GM12872 (cell line): ENCODE measurements around the gene RNF135.

Source experiments
- TF ChIP-seq, protein P1 (sequence below): IDR thresholded peaks from 3 replicates; pipeline ENCODE4 v1.5.1; 2011; ENCODE audit warnings: low read depth, mild to moderate bottlenecking, low read length, moderate library complexity; ENCODE audit not compliant: insufficient read depth

The RNF135 gene

DNA sequence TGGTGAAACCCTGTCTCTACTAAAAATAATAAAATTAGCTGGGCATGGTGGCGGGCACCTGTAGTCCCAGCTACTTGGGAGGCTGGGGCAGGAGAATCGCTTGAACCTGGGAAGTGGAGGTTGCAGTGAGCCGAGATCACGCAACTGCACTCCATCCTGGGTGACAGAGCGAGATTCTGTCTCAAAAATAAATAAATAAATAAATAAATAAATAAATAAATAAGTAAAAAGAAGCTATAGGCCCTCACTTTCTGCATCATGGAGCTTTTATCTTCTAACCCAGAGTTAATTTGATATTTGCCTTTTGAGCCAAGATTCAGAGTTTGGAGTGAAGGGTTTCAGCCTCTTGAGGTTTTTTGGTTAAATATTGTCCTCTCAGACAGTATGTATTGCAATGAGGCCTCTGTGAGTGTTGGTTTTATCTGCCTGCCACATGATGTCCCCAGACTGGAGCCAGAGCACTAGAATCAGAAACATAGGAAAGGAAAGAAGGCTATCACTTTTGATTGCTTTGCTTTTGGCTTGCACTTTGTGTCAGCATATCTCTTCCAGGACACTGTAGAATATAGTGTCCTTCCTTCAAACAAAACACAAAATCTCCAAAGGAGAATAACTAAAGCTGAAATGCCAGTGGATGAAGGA, 32.5 kb downstream of the RNF135 start:
- TF ChIP-seq, protein P1, sequence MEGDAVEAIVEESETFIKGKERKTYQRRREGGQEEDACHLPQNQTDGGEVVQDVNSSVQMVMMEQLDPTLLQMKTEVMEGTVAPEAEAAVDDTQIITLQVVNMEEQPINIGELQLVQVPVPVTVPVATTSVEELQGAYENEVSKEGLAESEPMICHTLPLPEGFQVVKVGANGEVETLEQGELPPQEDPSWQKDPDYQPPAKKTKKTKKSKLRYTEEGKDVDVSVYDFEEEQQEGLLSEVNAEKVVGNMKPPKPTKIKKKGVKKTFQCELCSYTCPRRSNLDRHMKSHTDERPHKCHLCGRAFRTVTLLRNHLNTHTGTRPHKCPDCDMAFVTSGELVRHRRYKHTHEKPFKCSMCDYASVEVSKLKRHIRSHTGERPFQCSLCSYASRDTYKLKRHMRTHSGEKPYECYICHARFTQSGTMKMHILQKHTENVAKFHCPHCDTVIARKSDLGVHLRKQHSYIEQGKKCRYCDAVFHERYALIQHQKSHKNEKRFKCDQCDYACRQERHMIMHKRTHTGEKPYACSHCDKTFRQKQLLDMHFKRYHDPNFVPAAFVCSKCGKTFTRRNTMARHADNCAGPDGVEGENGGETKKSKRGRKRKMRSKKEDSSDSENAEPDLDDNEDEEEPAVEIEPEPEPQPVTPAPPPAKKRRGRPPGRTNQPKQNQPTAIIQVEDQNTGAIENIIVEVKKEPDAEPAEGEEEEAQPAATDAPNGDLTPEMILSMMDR = no peak

DNA sequence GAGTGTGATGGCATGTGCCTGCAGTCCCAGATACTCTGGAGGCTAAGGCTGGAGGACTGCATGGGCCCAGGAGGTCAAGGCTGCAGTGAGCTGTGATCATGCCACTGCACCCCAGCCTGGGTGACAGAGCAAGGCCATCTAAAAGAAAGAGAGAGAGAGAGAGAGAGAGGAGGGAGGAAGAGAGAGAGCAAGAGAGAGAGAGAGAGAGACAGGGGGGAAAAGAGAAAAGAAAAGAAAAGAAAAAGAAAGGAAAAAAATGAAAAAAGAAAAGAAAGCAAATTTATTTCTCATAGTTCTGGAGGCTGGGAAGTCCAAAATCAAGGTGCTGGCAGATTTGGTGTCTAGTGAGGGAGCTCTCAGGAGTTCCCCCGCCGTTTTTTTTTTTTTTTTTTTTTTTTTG, 33.3 kb downstream of the RNF135 start:
- TF ChIP-seq, protein P1 = no peak

DNA sequence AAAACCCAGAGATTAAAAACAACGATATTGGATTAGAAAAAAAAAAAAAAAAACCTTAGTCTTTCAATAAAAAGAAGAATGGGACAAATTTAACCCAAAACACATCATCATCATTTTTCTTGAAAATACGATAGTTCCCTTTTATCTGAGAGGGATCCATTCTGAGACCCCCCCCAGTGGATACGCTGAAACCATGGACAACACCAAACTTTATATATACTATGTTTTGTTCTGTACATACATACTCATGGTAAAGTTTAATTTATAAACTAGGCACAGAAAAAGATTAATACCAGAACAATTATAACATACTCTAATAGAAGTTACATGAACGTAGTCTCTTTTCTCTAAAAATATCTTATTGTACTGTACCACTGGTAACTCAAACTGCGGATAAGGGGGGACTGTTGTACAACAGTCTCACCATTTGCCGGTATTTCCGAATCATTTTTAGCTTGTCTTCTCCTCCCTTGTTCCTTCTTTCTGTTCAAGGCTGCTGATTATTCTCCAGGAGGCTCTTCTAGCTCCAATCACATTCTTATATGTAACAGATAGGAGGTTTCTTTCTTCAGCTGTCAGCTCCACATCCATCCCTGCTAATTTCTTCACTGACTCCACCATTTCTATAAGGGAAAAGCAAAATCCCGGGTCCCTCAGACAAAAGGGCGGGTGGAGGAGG, 37.0 kb downstream of the RNF135 start:
- TF ChIP-seq, protein P1 = no peak

DNA sequence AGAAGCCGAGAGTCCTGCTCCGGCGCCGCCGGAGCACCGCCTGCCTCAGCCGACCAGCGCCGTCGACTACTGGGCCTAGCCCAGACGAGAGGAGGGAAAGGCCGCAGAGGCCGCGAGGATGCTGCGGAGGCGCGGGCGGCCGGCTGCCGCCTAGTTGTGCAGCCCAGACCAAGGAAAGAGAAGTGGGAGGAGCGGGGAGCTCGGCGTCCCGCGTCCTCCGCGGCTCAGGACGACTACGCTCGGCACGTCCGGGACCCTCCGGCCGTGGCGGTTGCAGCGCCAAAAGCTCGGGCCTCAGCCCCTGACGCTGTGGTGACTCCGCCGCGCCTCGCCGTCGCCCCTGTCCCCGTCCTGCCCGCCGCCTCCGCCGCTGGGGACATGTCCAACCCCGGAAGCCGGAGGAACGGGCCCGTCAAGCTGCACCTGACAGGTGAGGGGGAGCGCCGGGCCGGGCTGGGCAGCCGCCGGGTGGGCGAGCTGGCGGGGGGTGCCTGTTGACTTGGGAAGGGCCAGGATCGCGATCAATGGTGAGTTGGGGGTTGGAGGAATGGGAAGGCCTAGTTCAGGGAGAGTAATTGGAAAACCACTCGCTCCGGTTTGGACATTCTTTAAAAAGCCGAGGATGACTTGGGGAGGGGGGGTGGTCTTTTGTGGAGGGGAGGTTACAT, 37.7 kb downstream of the RNF135 start:
- TF ChIP-seq, protein P1 = no peak

DNA sequence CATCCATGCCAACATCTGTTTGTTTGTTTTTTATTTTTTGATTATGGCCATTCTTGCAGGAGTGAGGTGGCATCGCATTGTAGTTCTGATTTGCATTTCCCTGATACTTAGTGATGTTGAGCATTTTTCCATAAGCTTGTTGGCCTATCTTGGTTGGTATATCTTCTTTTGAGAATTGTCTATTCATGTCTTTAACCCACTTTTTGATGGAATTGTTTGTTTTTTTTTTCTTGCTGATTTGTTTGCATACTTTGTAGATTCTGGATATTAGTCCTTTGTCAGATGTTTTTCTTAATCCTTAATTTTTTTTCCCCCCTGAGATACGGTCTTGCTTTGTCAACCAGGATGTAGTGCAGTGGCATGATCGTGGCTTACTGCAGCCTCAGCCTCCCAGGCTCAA, 43.0 kb downstream of the RNF135 start:
- TF ChIP-seq, protein P1 = no peak

DNA sequence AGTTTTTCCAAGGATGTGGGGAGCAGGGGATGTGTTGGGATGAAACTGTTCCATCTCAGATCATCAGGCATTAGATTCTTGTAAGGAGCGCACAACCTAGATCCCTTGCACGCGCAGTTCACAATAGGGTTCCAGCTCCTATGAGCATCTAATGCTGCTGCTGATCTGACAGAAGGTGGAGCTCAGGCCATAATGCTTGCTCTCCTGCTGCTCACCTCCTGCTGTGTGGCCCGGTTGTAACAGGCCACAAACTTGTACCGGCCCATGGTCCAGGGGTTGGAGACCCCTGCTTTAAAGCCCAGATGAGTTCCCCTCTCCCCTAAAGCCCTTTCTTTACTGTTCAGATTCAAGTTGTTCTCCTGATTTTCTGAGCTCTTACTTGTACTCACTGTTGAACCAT, 44.8 kb downstream of the RNF135 start:
- TF ChIP-seq, protein P1 = no peak

DNA sequence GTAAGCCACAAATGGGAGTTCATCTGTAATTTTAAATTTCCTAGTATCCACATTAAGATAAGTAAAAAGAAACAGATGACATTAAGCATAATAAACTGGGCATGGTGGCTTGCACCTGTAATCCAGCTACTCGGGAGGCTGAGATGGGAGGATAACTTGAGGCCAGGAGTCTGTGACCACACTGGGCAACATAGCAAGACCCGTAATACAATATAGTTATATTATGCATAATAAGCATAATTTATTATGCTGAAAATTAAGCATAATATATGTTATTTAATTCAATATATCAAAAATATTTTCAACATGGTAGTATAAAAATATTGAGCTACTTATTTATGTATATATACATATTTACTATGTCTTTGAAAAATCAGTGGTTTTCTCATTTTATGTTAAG, 48.2 kb downstream of the RNF135 start:
- TF ChIP-seq, protein P1 = no peak
